HepG2 (cell line): ENCODE measurements around the gene ZNF211. TPM values are rescaled to one million over a fixed set of nuclear protein-coding genes. Genes with fewer than 3 reads are reported as not detected.

ENCODE experiments used
- ARID4A ChIP-seq: sonication (generic); formaldehyde crosslinking; IDR thresholded peaks from 2 replicates; pipeline ENCODE4 v1.5.0; 2020; ENCODE audit warnings: mild to moderate bottlenecking, missing genetic modification reagents, borderline replicate concordance
- CBX2 ChIP-seq, 2 experiments: fragments of 200-600 bp in 1 of 2; sonication (generic); formaldehyde crosslinking in 1 of 2; IDR thresholded peaks; 2 replicates each; pipeline versions ENCODE4 v1.7.0 to v1.8.1; 2018 to 2022; ENCODE audit warnings: low read depth in 2 of 2, low read length in 1 of 2, mild to moderate bottlenecking in 1 of 2, missing genetic modification reagents in 1 of 2
- CREB1 ChIP-seq, 2 experiments: fragments of 450-650 bp in 1 of 2; IDR thresholded peaks; 2 replicates each; pipeline ENCODE4 v1.6.1; 2016 to 2017; ENCODE audit warnings: control low read depth in 1 of 2, mild to moderate bottlenecking in 1 of 2, missing compliant biosample characterization in 1 of 2, missing genetic modification characterization in 1 of 2
- GMEB1 ChIP-seq: sonication (generic); formaldehyde crosslinking; IDR thresholded peaks from 2 replicates; pipeline ENCODE4 v1.5.1; 2020; ENCODE audit warnings: missing genetic modification reagents, mild to moderate bottlenecking, borderline replicate concordance
- KDM5A ChIP-seq: fragments of 200-600 bp; sonication (generic); IDR thresholded peaks from 2 replicates; pipeline ENCODE4 v1.7.0; 2018; ENCODE audit warnings: antibody characterized with exemption, mild to moderate bottlenecking, low read length, borderline replicate concordance
- KMT2A ChIP-seq: sonication (generic); formaldehyde crosslinking; IDR thresholded peaks from 2 replicates; pipeline ENCODE4 v1.4.0; 2020; ENCODE audit warnings: missing genetic modification reagents
- PRMT3 ChIP-seq: sonication (generic); formaldehyde crosslinking; IDR thresholded peaks from 2 replicates; pipeline ENCODE4 v1.8.1; 2022; ENCODE audit warnings: low read depth, mild to moderate bottlenecking, moderate library complexity, missing genetic modification reagents, borderline replicate concordance
- polyA plus RNA-seq, 8 experiments: library from polyadenylated mRNA; depleted of rRNA in 3 of 8; stranded (reverse) in 7 of 8; unstranded in 1 of 8; fragments of >200 nt; fragmentation: Illumina TruSeq in 4 of 8; extraction: Trizol in 4 of 8; gene quantifications; 2 replicates each; pipeline versions ENCODE4 v1.2.1 to v1.2.3, GENCODE V29; 2011 to 2016; ENCODE audit warnings: low read depth in 4 of 8, missing spikeins in 1 of 8, mixed read lengths in 1 of 8; ENCODE audit not compliant: insufficient read depth in 1 of 8
- total RNA-seq, 5 experiments: library from RNA; depleted of rRNA; stranded (reverse); fragments of >200 nt; fragmentation: Illumina TruSeq; extraction: Trizol; gene quantifications; 2 replicates each; pipeline ENCODE4 v1.2.3, GENCODE V29; 2016; ENCODE audit warnings: low read depth in 1 of 5

The ZNF211 gene
- total and polyA plus RNA-seq, 2 of the 13 experiments (the other 11 are each of a cell fraction or from before 2014, with no cell fraction given), result 9.9 to 11.2 TPM

- TF ChIP-seq KDM5A, result peak; percentile 82
- no peak for TF ChIP-seq CREB1 (IDR thresholded peaks at IDR 0.05)
- peak; percentile 82 for TF ChIP-seq CREB1 (CRISPR knock-in tag; IDR thresholded peaks at IDR 0.05)
- TF ChIP-seq KMT2A (CRISPR knock-in tag), result peak; percentile 73; the same call in 1 of the 2 replicates
- peak; percentile 100 for TF ChIP-seq ARID4A (CRISPR knock-in tag)
- no peak for TF ChIP-seq CBX2 (IDR thresholded peaks at IDR 0.05; ENCODE audit: low read depth, low read length)
- no peak for TF ChIP-seq CBX2 (CRISPR knock-in tag; IDR thresholded peaks at IDR 0.05; ENCODE audit: low read depth)
- peak; percentile 92 for TF ChIP-seq GMEB1 (CRISPR knock-in tag)
- no peak for TF ChIP-seq PRMT3 (CRISPR knock-in tag)
- TF ChIP-seq, all 625 proteins: peak for 174
These were observed 33.1 kb upstream of the ZNF211 start, which contains the start of gene ZNF530 (continued) for GRCh38 chr19:57599761-57600383.
